Activated CD4-positive, alpha-beta T cell treated with anti-CD3 and anti-CD28 coated beads for 4 hours (primary cell): ENCODE results near the gene PSMG2.
"Not testable (repeated sequence)": the region's sequence is repeated elsewhere in the genome, so short reads cannot be mapped to it uniquely, and the experiment has no call there.

Experiments used
- DNase-seq, 2 donors: peaks; one replicate each; pipeline ENCODE4 v3.0.0-alpha.2; 2020

PSMG2 gene

GRCh38 chr18:12726331-12726730 lies 23.5 kb downstream of the PSMG2 start:
- DNase-seq, result no peak

GRCh38 chr18:12726774-12727550 lies 24.1 kb downstream of the PSMG2 start:
- DNase-seq, result peak; percentile 42 to 74

- DNase-seq, result no peak
Observed at GRCh38 chr18:12737243-12737902, 34.5 kb downstream of the PSMG2 start.

GRCh38 chr18:12741351-12741750 lies 38.5 kb downstream of the PSMG2 start:
- no peak for DNase-seq

GRCh38 chr18:12742453-12742852 lies 39.6 kb downstream of the PSMG2 start:
- no peak for DNase-seq

GRCh38 chr18:12744103-12744502 lies 41.3 kb downstream of the PSMG2 start:
- no peak for DNase-seq

- DNase-seq, result no peak
Observed at GRCh38 chr18:12745095-12745795, 42.4 kb downstream of the PSMG2 start.

GRCh38 chr18:12747530-12748315 lies 44.9 kb downstream of the PSMG2 start:
- no peak for DNase-seq

- DNase-seq, result no peak
Observed at GRCh38 chr18:12748671-12749070, 45.8 kb downstream of the PSMG2 start.

GRCh38 chr18:12749121-12749520 lies 46.3 kb downstream of the PSMG2 start:
- DNase-seq, result no peak

GRCh38 chr18:12750076-12750714 lies 47.4 kb downstream of the PSMG2 start:
- DNase-seq, result no peak

GRCh38 chr18:12750715-12751502 lies 48.1 kb downstream of the PSMG2 start:
- no peak for DNase-seq

- no peak for DNase-seq
Observed at GRCh38 chr18:12751503-12751884, 48.7 kb downstream of the PSMG2 start.

GRCh38 chr18:12751891-12752290 lies 49.0 kb downstream of the PSMG2 start:
- no peak for DNase-seq

GRCh38 chr18:12754511-12754910 lies 51.7 kb downstream of the PSMG2 start:
- no peak for DNase-seq

GRCh38 chr18:12755606-12756005 lies 52.8 kb downstream of the PSMG2 start:
- not testable (repeated sequence) for DNase-seq

- DNase-seq, result not testable (repeated sequence)
Observed at GRCh38 chr18:12756619-12757239, 53.9 kb downstream of the PSMG2 start.

GRCh38 chr18:12758566-12758965 lies 55.7 kb downstream of the PSMG2 start:
- not testable (repeated sequence) for DNase-seq

GRCh38 chr18:12765126-12765525 lies 62.3 kb downstream of the PSMG2 start:
- DNase-seq, result no peak

- DNase-seq, result no peak
Observed at GRCh38 chr18:12765586-12765985, 62.7 kb downstream of the PSMG2 start.

GRCh38 chr18:12766986-12767433 lies 64.2 kb downstream of the PSMG2 start:
- DNase-seq, result no peak
